GM10248 (cell line): ENCODE data around the gene RICTOR.
A peak's percentile ranks its signal among the peaks of the same experiment; 100 is the strongest.

Experiments
- CTCF ChIA-PET: fragments of 300-600 bp; sonication (Branson Sonifier 250); formaldehyde crosslinking; extraction: SDS; loops from one replicate; lab custom pipeline; 2021; ENCODE audit warnings: antibody characterized with exemption; lab: Yijun Ruan, JAX
- POLR2A ChIA-PET: fragments of 350-650 bp; sonication (Branson Sonifier 250); formaldehyde crosslinking; extraction: SDS; loops from one replicate; lab custom pipeline; 2020; ENCODE audit warnings: antibody characterized with exemption; lab: Yijun Ruan, JAX
- DNase-seq: peaks from one replicate; pipeline ENCODE4 v3.0.0; 2012; ENCODE audit errors: extremely low spot score
- TF ChIP-seq, protein P1 (sequence below): IDR thresholded peaks from 2 replicates; pipeline ENCODE4 v1.5.1; 2012; ENCODE audit warnings: mild to moderate bottlenecking, low read depth; ENCODE audit errors: extremely low read depth, missing control alignments, control extremely low read depth

RICTOR gene

DNA sequence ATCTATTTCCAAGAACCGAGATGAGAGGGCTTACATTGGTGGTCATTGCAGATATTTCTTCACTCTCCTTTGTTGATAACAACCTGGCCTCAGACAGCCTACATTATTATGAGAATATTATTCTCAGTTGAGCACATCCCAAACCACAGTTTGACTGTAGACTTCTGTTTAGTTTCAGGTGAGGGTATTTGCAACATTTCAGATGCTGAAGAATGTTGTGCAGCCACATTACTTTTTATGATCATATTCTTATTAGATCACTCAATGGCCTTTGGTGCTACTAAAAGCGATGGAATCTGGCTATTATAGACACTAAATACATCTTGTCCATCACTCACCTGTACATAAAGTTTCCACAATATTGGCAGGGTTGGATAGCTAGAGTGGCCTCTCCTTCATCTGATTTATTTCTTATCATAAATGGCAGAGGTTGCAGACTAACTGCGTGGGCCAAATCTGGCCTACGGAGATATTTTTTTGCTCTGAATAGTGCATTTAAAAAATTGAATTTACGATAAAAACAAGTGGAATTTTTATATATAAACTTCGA, 26.2 kb upstream of the RICTOR start:
- ChIA-PET POLR2A (no interaction called here), CTCF (interaction anchor here (0.9 to 6.0 kb wide), 2 partner anchors 19 to 659 kb away, joined by 3 to 23 read pairs; no protein-coding TSS in a partner anchor)
- TF ChIP-seq, protein P1, sequence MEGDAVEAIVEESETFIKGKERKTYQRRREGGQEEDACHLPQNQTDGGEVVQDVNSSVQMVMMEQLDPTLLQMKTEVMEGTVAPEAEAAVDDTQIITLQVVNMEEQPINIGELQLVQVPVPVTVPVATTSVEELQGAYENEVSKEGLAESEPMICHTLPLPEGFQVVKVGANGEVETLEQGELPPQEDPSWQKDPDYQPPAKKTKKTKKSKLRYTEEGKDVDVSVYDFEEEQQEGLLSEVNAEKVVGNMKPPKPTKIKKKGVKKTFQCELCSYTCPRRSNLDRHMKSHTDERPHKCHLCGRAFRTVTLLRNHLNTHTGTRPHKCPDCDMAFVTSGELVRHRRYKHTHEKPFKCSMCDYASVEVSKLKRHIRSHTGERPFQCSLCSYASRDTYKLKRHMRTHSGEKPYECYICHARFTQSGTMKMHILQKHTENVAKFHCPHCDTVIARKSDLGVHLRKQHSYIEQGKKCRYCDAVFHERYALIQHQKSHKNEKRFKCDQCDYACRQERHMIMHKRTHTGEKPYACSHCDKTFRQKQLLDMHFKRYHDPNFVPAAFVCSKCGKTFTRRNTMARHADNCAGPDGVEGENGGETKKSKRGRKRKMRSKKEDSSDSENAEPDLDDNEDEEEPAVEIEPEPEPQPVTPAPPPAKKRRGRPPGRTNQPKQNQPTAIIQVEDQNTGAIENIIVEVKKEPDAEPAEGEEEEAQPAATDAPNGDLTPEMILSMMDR, result no peak

DNA sequence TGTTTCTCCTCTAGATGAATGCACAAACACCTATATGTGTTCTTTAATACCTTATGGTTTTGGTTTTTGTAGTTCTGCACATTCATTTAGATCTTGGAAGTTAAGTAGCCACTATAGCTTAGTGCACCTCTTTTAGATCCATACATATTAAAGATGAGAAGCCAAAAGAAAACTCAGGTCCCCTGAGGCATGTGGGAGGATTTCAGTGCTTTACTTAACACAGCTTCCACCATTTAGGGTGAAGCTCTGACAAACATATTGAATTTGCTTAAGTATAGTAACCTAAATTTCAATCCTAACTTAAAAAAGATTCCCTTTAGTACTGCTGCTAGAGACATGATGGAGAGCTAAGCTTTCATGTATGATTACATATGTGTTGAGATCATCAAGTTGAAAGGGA, 25.6 kb upstream of the RICTOR start:
- TF ChIP-seq, protein P1, result no peak
- ChIA-PET POLR2A (no interaction called here), CTCF (interaction anchor here (0.9 to 6.0 kb wide), 2 partner anchors 19 to 658 kb away, joined by 3 to 23 read pairs; no protein-coding TSS in a partner anchor)
- no peak for DNase-seq

More for the DNA sequence above, 26.2 kb upstream of the RICTOR start:
- DNase-seq, result no peak

DNA sequence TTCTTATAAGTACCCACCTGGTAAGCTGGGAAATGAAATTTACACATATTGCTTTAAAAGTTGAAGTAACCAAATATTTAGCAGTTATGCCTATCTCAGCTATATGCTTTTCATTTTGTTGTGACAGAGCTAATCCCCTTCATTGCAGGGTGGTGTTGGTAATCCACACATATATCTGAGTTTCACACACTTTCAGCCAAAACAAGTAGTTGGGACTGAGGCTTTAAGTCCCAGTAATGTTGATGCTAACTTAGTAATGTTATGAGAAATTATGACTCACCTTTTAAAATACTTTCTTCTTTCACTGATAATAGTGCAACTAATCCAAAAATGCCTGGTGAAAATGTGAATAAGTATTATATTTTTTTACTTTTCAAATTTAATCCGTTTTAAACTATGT, 19.2 kb upstream of the RICTOR start:
- TF ChIP-seq, protein P1, result no peak
- CTCF ChIA-PET, result no interaction called here
- DNase-seq, result no peak

DNA sequence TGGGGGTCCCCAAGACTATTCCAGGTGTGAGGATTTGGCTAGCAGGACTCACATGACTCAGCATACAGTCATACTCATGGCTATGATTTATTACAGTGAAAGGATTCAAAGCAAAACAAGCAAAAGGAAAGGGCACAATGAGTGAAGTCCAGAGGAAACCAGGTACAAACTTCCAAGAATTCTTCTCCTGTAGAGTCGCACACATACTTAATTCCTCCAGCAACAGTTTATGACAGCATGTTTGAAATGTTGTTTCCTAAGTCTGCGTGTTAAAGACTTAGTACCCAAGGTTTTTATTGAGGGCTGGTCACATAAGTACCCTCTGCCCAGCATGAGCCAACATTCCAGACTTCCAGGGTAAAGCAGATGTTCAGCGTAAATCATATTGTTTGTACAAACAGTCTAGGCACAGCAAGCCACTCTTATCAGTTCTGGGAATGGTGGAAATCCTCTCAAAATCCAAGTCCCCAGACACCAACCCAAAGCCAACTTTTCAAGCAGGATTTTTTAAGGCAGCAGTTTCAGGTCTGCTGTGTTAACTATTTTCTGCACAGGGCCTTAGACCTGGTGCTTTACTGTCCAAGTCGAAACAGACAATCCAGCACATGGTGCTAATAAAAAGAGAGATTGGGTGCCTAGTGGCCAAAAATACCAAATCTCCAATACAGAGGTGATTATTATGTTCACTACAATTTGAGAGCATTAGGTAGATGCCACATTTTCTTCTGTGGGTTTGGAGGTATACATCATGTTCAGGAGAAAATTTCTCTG, 18.6 kb upstream of the RICTOR start:
- TF ChIP-seq, protein P1, result no peak
- CTCF ChIA-PET, result interaction anchor here (3.7 kb wide), 1 partner anchor 12 kb away, joined by 18 read pairs; no protein-coding TSS in a partner anchor
- DNase-seq, result no peak
- POLR2A ChIA-PET, result no interaction called here

More for the DNA sequence above, 19.2 kb upstream of the RICTOR start:
- POLR2A ChIA-PET, result no interaction called here

DNA sequence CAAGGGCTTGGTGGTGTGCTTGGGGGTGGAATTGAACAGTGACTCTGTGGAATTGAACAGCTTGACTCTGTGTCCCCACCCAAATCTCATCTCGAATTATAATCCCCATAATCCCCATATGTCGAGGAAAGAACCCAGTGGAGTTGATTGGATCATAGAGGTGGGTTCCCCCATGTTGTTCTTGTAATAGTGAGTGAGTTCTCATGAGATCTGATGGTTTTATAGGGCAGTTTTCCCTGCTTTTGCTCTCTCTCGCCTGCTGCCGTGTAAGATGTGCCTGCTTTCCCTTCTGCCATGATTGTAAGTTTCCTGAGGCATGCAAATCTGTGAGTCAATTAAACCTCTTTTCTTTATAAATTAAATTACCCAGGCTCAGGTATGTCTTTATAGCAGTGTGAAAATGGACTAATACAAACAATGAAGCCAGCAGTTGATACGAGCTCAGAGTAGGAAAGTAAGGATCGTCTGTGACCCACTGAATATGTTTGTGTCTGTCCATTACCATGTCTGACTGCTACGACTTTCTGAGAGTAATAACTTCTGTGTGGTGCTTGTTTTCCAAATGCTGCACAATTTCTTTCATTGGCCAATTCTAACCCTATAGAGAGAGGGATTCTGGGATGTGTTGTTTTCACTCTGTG, 17.9 kb upstream of the RICTOR start:
- TF ChIP-seq, protein P1, result no peak
- POLR2A ChIA-PET, result no interaction called here
- CTCF ChIA-PET, result interaction anchor here (3.7 kb wide), 1 partner anchor 12 kb away, joined by 18 read pairs; no protein-coding TSS in a partner anchor
- no peak for DNase-seq

DNA sequence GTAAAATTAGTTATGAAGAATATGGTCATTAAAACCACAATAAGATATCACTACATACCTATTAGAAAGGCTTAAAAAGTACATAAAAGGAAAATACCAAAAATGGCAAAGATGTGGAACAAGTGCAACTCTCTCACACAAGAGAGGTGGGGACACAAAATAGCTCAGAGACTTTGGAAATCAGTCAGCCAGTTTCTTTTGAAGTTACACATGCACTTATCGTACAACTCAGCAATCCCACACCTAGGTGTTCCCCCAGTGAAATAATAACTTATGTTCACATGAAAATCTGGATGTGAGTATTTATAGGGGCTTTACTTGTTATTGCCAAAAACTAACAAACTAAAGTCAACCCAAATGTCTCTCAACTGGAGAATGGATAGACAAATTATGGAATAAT, 9.8 kb upstream of the RICTOR start:
- POLR2A ChIA-PET, result no interaction called here
- TF ChIP-seq, protein P1, result no peak
- peak; percentile 14 for DNase-seq
- CTCF ChIA-PET, result no interaction called here
